HCT116 (cell line): ENCODE results near the gene ZWINT. TPM values are rescaled to one million over a fixed set of nuclear protein-coding genes. Genes with fewer than 3 reads are reported as not detected.

Experiments
- ATAC-seq: fragments of 200-7000 bp; cut with Tn5 transposase; 2 replicates; pipeline ENCODE4 v1.9.1; 2020; ENCODE audit warnings: mild to moderate bottlenecking, moderate library complexity
- BruUV-seq: library from RNA; stranded (reverse); fragments of 400-500 nt; replicated peaks from 2 replicates; lab custom pipeline; 2021; lab: Mats Ljungman, UMichigan
- CTCF ChIA-PET: fragments of 300-600 bp; sonication (Branson Sonifier 250); formaldehyde crosslinking; loops from one replicate; lab custom pipeline; 2021; ENCODE audit warnings: antibody characterized with exemption; lab: Charles Lee
- POLR2A ChIA-PET: fragments of 300-600, 350-600 bp; sonication (Branson Sonifier 250); formaldehyde crosslinking; loops from one replicate; lab custom pipeline; 2021; ENCODE audit warnings: antibody characterized with exemption; lab: Charles Lee
- RAD21 ChIA-PET, 2 experiments: fragments of 300-600 bp; sonication (Branson Sonifier 250); formaldehyde crosslinking; loops; one replicate each; lab custom pipeline; 2023; ENCODE audit warnings: low total read pairs in 2 of 2; ENCODE audit not compliant: uncharacterized antibody in 2 of 2, unreplicated experiment in 2 of 2, low non-redundant PET in 1 of 2; lab: Charles Lee
- DNase-seq: peaks from one replicate; pipeline ENCODE4 v3.0.0-alpha.2; 2010; ENCODE audit warnings: low read depth, low spot score
- H2AFZ ChIP-seq: fragments of 200-600 bp; shearing (Covaris generic), sonication (generic); 2 replicates; pipeline ENCODE4 v1.6.1; 2017; ENCODE audit warnings: low read depth, mixed run types, mixed read lengths, antibody characterized with exemption, low read length; ENCODE audit not compliant: poor library complexity, severe bottlenecking
- H3K27ac ChIP-seq: 2 replicates; pipeline ENCODE4 v1.5.1; 2012; ENCODE audit warnings: low read depth, low read length
- H3K27me3 ChIP-seq: fragments of 200-600 bp; sonication (generic); 2 replicates; pipeline ENCODE4 v1.6.1; 2016; ENCODE audit warnings: mixed run types, low read length, mixed read lengths; ENCODE audit not compliant: insufficient read depth
- H3K36me3 ChIP-seq, 2 experiments: fragments of 200-500 bp in 1 of 2; fragments of 200-600 bp in 1 of 2; sonication (Bioruptor generic) in 1 of 2; sonication (generic) in 1 of 2; 2 replicates each; pipeline versions ENCODE4 v1.5.1 to v1.6.1; 2014 to 2016; ENCODE audit warnings: low read length in 2 of 2, inconsistent platforms in 1 of 2, mixed read lengths in 1 of 2, mixed run types in 1 of 2; ENCODE audit not compliant: insufficient read depth in 2 of 2, control insufficient read depth in 1 of 2
- H3K4me1 ChIP-seq, 2 experiments: fragments of 200-600 bp in 1 of 2; sonication (generic) in 1 of 2; 2 replicates each; pipeline versions ENCODE4 v1.5.1 to v1.6.1; 2012 to 2017; ENCODE audit warnings: low read length in 2 of 2, inconsistent platforms in 1 of 2, mild to moderate bottlenecking in 1 of 2, mixed read lengths in 1 of 2, mixed run types in 1 of 2, moderate library complexity in 1 of 2; ENCODE audit not compliant: insufficient read depth in 2 of 2, control insufficient read depth in 1 of 2
- H3K4me2 ChIP-seq: fragments of 200-600 bp; sonication (generic); 2 replicates; pipeline ENCODE4 v1.6.1; 2017; ENCODE audit warnings: mixed run types, low read length, mixed read lengths
- H3K4me3 ChIP-seq, 2 experiments: fragments of 200-600 bp in 1 of 2; sonication (generic) in 1 of 2; replicated peaks in 1 of 2; 2 replicates each; pipeline ENCODE4 v1.5.1; 2011 to 2016; ENCODE audit warnings: low read length in 2 of 2, control low read depth in 1 of 2, low read depth in 1 of 2, mild to moderate bottlenecking in 1 of 2, mixed read lengths in 1 of 2, mixed run types in 1 of 2
- H3K79me2 ChIP-seq: fragments of 200-600 bp; sonication (generic); 2 replicates; pipeline ENCODE4 v1.6.1; 2017; ENCODE audit warnings: mild to moderate bottlenecking, mixed run types, low read length, moderate library complexity, mixed read lengths; ENCODE audit not compliant: insufficient read depth
- H3K9ac ChIP-seq: fragments of 200-600 bp; sonication (generic); 2 replicates; pipeline ENCODE4 v1.6.1; 2016; ENCODE audit warnings: low read length, mixed read lengths
- H3K9me2 ChIP-seq: fragments of 200-600 bp; sonication (generic), shearing (Covaris generic); 2 replicates; pipeline ENCODE4 v1.6.1; 2017; ENCODE audit warnings: mixed run types, mild to moderate bottlenecking, moderate library complexity; ENCODE audit not compliant: insufficient read depth
- H3K9me3 ChIP-seq, 2 experiments: fragments of 200-500 bp in 1 of 2; fragments of 200-600 bp in 1 of 2; sonication (Bioruptor generic) in 1 of 2; sonication (generic) in 1 of 2; 2 replicates each; pipeline ENCODE4 v1.6.1; 2014 to 2017; ENCODE audit warnings: low read length in 2 of 2, mixed read lengths in 2 of 2, inconsistent platforms in 1 of 2, low read depth in 1 of 2, mild to moderate bottlenecking in 1 of 2, mixed run types in 1 of 2, moderate library complexity in 1 of 2; ENCODE audit not compliant: control insufficient read depth in 1 of 2, insufficient read depth in 1 of 2
- H4K20me1 ChIP-seq: fragments of 200-600 bp; sonication (generic), shearing (Covaris generic); 2 replicates; pipeline ENCODE4 v1.6.1; 2017; ENCODE audit warnings: mixed run types, mild to moderate bottlenecking, moderate library complexity; ENCODE audit not compliant: insufficient read depth
- CBX3 ChIP-seq: IDR thresholded peaks from 2 replicates; pipeline ENCODE4 v1.6.1; 2012; ENCODE audit warnings: low read depth
- CEBPB ChIP-seq: IDR thresholded peaks from 2 replicates; pipeline ENCODE4 v1.6.1; 2012; ENCODE audit warnings: low read depth
- EGR1 ChIP-seq: IDR thresholded peaks from 2 replicates; pipeline ENCODE4 v1.6.1; 2012; ENCODE audit warnings: low read depth
- ELF1 ChIP-seq: IDR thresholded peaks from 2 replicates; pipeline ENCODE4 v1.6.1; 2012; ENCODE audit warnings: low read depth, borderline replicate concordance
- EZH2 ChIP-seq: fragments of 200-600 bp; sonication (generic); IDR thresholded peaks from 2 replicates; pipeline ENCODE4 v1.6.1; 2017; ENCODE audit warnings: antibody characterized with exemption, mixed run types
- FOSL1 ChIP-seq: IDR thresholded peaks from 2 replicates; pipeline ENCODE4 v1.6.1; 2012; ENCODE audit warnings: low read depth
- MAX ChIP-seq: IDR thresholded peaks from 2 replicates; pipeline ENCODE4 v1.6.1; 2012
- REST ChIP-seq: IDR thresholded peaks from 2 replicates; pipeline ENCODE4 v1.6.1; 2012; ENCODE audit warnings: low read depth
- SIN3A ChIP-seq: IDR thresholded peaks from 2 replicates; pipeline ENCODE4 v1.6.1; 2012; ENCODE audit warnings: low read depth
- SP1 ChIP-seq: IDR thresholded peaks from 2 replicates; pipeline ENCODE4 v1.6.1; 2012; ENCODE audit warnings: low read depth
- SRF ChIP-seq: IDR thresholded peaks from 2 replicates; pipeline ENCODE4 v1.6.1; 2012; ENCODE audit warnings: low read depth
- TCF7L2 ChIP-seq: IDR thresholded peaks from 2 replicates; pipeline ENCODE4 v1.7.0; 2011; ENCODE audit warnings: borderline replicate concordance, inconsistent platforms; ENCODE audit not compliant: insufficient read depth, insufficient read length; ENCODE audit errors: extremely low read depth
- YY1 ChIP-seq: IDR thresholded peaks from 2 replicates; pipeline ENCODE4 v1.6.1; 2011; ENCODE audit warnings: low read length, low read depth, moderate library complexity, mild to moderate bottlenecking; ENCODE audit not compliant: insufficient replicate concordance; ENCODE audit errors: extremely low read depth
- intact Hi-C: fragments of 100-400 bp; cut with micrococcal nuclease; formaldehyde crosslinking; loops from 2 replicates; pipeline ENCODE4 v1.10.0; 2022
- total RNA-seq: library from RNA; stranded (reverse); gene quantifications from one replicate; pipeline ENCODE4 v1.2.1, GENCODE V29; 2021; ENCODE audit not compliant: unreplicated experiment

The ZWINT gene
- total RNA-seq, 1 experiment from 2014 or later, result 64.5 TPM

GRCh38 chr10:56318816-56319215, 42.2 kb downstream of the ZWINT start:
- H3K4me1 ChIP-seq, result no peaks in the 10 kb centered on the region
- ATAC-seq, result no peak
- no peak overlapping the region for H3K4me3 ChIP-seq
- ChIA-PET POLR2A (no interaction called here), CTCF (no interaction called here), RAD21 (no interaction called here)
- TF ChIP-seq EGR1, result no peak
- no peak for TF ChIP-seq FOSL1
- BruUV-seq, result no TSS peak
- H3K27me3 ChIP-seq, result no peaks in the 10 kb centered on the region
- no peak for DNase-seq
- no peak overlapping the region for H3K27ac ChIP-seq
- H4K20me1 ChIP-seq, result no peaks in the 10 kb centered on the region
- no peak overlapping the region for H3K4me2 ChIP-seq
- H3K79me2 ChIP-seq, result no peaks in the 10 kb centered on the region
- H3K9ac ChIP-seq, result no peak overlapping the region
- no peaks in the 10 kb centered on the region; a peak in 1 of 4 replicates for H3K9me3 ChIP-seq
- H3K36me3 ChIP-seq, result no peaks in the 10 kb centered on the region
- intact Hi-C loops, result no loop called here
- H2AFZ ChIP-seq, result no peak overlapping the region
- no peaks in the 10 kb centered on the region for H3K9me2 ChIP-seq

- TF ChIP-seq YY1, result no peak
- no peak for TF ChIP-seq EZH2
- no peak for TF ChIP-seq REST
- TF ChIP-seq CEBPB, result no peak
- TF ChIP-seq SRF, result no peak
- no peak for TF ChIP-seq MAX
- no peak for TF ChIP-seq TCF7L2
- TF ChIP-seq CBX3, result no peak
- TF ChIP-seq SIN3A, result no peak
- no peak for TF ChIP-seq SP1
- no peak for TF ChIP-seq ELF1
- no peak overlapping the region for H3K4me3 ChIP-seq
- H3K36me3 ChIP-seq, result no peaks in the 10 kb centered on the region
- H3K27ac ChIP-seq, result no peak overlapping the region
- CTCF ChIA-PET, result no interaction called here
- H3K27me3 ChIP-seq, result no peaks in the 10 kb centered on the region
- POLR2A ChIA-PET, result no interaction called here
- intact Hi-C loops, result no loop called here
- DNase-seq (no peak), ATAC-seq (no peak)
- H3K4me1 ChIP-seq, result no peaks in the 10 kb centered on the region
- RAD21 ChIA-PET, result no interaction called here
- H4K20me1 ChIP-seq, result no peaks in the 10 kb centered on the region
- no peak overlapping the region for H2AFZ ChIP-seq
- H3K4me2 ChIP-seq, result no peak overlapping the region
- no peaks in the 10 kb centered on the region; a peak in 1 of 4 replicates for H3K9me3 ChIP-seq
- no peaks in the 10 kb centered on the region for H3K9me2 ChIP-seq
- H3K79me2 ChIP-seq, result no peaks in the 10 kb centered on the region
- BruUV-seq, result no TSS peak
- H3K9ac ChIP-seq, result no peak overlapping the region
Measured at GRCh38 chr10:56317603-56318002, 43.5 kb downstream of the ZWINT start.
